ENCODE results near the gene GLYAT. TPM values are rescaled to one million over a fixed set of nuclear protein-coding genes. Genes with fewer than 3 reads are reported as not detected.

Gene GLYAT
- total RNA-seq, result not detected in 2 replicates

GRCh38 chr11:58731819-58732218 lies at the start of gene GLYAT:
GLYAT (minus strand) TSS chr11:58731943; CDS start chr11:58724496, 7,447 bp downstream.

Other genes with a start within 250 kb of the GLYAT start
- gene OR5B21, start 223.8 kb downstream of the GLYAT start, total RNA-seq, result not detected in 2 replicates
- gene LPXN, start 156.1 kb downstream of the GLYAT start, total RNA-seq, result 10.9 and 17.1 TPM in 2 replicates
- gene ZFP91, start 152.9 kb downstream of the GLYAT start, total RNA-seq, result 57.8 and 58.9 TPM in 2 replicates
- 2.9 and 3.4 TPM in 2 replicates for gene CNTF, start 109.3 kb downstream of the GLYAT start, total RNA-seq
- 2.8 and 3.0 TPM in 2 replicates for gene GLYATL2, start 112.8 kb upstream of the GLYAT start, total RNA-seq
- gene GLYATL1, start 207.5 kb upstream of the GLYAT start, total RNA-seq, result 0.12 and 0.32 TPM in 2 replicates